Activated T-helper 1 cell treated with anti-CD3 and anti-CD28 coated beads, Interleukin-12 subunit alpha, Interleukin-12 subunit beta, Interleukin-2, Interleukin-4 antibody, amounts not matched to agents 30 ng/mL and 10 ng/mL and 1 ng/mL, durations not matched to agents 14 hours and 24 hours and 36 hours (primary cell): Measurements from ENCODE around the gene HSPD1. TPM values are rescaled to one million over a fixed set of nuclear protein-coding genes. Genes with fewer than 3 reads are reported as not detected.
A peak's percentile ranks its signal among the peaks of the same experiment; 100 is the strongest.

Source experiments
- DNase-seq: peaks from one replicate; pipeline ENCODE4 v3.0.0; 2021; ENCODE audit warnings: low spot score
- H3K27ac Mint-ChIP-seq: one replicate; pipeline ENCODE4 v1.8.0; 2021; ENCODE audit warnings: mild to moderate bottlenecking, mixed read lengths
- H3K27me3 Mint-ChIP-seq: one replicate; pipeline ENCODE4 v1.8.0; 2022; ENCODE audit warnings: mild to moderate bottlenecking, moderate library complexity, mixed read lengths; ENCODE audit not compliant: insufficient read depth
- H3K36me3 Mint-ChIP-seq: one replicate; pipeline ENCODE4 v1.8.0; 2021; ENCODE audit warnings: low read depth, mixed read lengths
- H3K4me1 Mint-ChIP-seq: one replicate; pipeline ENCODE4 v1.8.0; 2021; ENCODE audit warnings: low read depth, mixed read lengths
- H3K4me3 Mint-ChIP-seq: one replicate; pipeline ENCODE4 v1.8.0; 2021; ENCODE audit warnings: mild to moderate bottlenecking, moderate library complexity, mixed read lengths
- H3K9me3 Mint-ChIP-seq: one replicate; pipeline ENCODE4 v1.8.0; 2021; ENCODE audit warnings: mixed read lengths
- intact Hi-C: fragments of 100-400 bp; cut with micrococcal nuclease; formaldehyde crosslinking; loops from one replicate; pipeline ENCODE4 v1.15.1; 2024
- total RNA-seq: library from RNA; stranded (reverse); gene quantifications from 2 replicates; pipeline ENCODE4 v1.2.3, GENCODE V29; 2022

Gene HSPD1
- total RNA-seq = 811 and 821 TPM in 2 replicates

DNA sequence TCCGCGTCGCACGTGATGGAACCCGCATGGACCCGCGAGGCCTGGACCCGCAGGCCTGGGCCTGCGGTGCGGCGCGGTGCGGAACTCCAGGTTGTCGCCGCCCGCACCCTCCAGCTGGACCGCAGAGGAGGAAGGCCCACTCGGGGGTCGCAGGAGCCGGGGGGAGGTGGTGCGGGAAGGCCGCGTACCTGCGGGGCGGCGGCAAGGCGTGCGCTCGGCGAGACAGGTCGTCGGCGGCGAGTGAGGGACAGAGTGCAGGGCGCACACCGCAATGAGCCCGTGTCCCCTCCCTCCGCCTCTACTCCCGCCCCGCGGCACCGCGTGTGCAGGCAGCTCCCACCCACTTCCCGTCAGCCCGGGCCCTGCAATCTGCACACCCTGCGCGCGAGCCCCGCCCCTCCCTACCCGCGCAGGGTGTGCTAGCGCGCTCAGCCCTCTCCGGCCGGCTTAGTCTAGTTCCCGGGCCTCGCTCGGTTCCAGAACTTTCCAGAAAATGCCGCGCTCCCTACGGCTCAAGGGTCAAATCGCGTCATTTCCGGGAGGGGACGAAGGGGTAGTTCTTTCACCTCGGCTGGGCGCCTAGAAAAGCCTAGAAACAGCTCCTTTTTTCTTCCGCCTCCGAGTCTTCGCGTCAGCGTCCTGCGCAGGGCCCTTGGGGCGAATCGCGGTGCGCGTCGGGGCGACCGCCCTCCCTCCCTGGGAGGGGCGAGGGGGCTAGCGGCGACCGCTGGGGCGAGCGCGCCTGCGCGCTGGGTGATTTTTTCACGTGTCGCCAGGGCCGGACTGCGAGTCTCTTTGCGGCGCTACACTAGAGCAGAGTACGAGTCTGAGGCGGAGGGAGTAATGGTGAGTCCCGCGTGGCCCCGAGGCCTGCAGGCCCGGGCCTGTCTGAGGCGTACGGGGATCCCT is at the start of gene HSPD1, which contains the start of gene HSPE1:
Gene HSPD1, minus strand, starts transcription at position 247 of the 909 bp plus-strand sequence. CDS start 992 bp downstream, outside the sequence.
Gene HSPE1, plus strand, starts transcription at position 786 of the 909 bp plus-strand sequence. Its CDS starts 58 bp downstream, at position 844.
- peaks cover 50% of the 10 kb centered on the region for H3K4me1 Mint-ChIP-seq
- peak within 1 kb of the TSS; percentile 100 for H3K4me3 Mint-ChIP-seq
- H3K36me3 Mint-ChIP-seq = peaks cover 66% of the 10 kb centered on the region
- intact Hi-C loops = loop anchor here (1.0 to 5.0 kb wide), 12 partner anchors 15 to 1329 kb away; partner anchors contain the start of genes COQ10B, MARS2, SF3B1 and STK17B
- peak; percentile 98 for DNase-seq
- no peaks in the 10 kb centered on the region for H3K27me3 Mint-ChIP-seq
- H3K9me3 Mint-ChIP-seq = no peaks in the 10 kb centered on the region
- peak within 1 kb of the TSS; percentile 99 for H3K27ac Mint-ChIP-seq

DNA sequence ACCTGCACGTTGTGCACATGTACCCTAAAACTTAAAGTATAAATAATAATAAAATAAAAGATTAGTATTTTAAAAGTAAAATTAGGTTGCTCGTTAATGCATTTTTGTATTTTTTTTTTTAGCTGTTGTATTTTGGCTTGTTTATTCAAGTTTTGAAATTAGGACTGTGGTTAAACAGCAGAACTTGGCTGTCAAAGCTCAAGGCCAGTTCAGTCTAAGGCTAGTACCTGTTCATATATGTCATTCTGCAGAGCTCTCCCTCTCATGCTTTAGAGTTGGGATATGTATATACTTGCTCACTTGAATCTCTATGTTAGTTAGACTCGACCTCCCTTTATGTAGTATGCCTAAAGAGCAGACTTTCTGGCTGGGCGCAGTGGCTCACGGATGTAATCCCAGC is 48.9 kb upstream of the HSPD1 start:
- Mint-ChIP-seq H3K4me3 (no peak overlapping the region), H3K36me3 (peaks cover 9% of the 10 kb centered on the region), H3K9me3 (no peaks in the 10 kb centered on the region), H3K27me3 (no peaks in the 10 kb centered on the region), H3K27ac (no peak overlapping the region), H3K4me1 (no peaks in the 10 kb centered on the region)
- intact Hi-C loops = no loop called here
- DNase-seq = no peak

DNA sequence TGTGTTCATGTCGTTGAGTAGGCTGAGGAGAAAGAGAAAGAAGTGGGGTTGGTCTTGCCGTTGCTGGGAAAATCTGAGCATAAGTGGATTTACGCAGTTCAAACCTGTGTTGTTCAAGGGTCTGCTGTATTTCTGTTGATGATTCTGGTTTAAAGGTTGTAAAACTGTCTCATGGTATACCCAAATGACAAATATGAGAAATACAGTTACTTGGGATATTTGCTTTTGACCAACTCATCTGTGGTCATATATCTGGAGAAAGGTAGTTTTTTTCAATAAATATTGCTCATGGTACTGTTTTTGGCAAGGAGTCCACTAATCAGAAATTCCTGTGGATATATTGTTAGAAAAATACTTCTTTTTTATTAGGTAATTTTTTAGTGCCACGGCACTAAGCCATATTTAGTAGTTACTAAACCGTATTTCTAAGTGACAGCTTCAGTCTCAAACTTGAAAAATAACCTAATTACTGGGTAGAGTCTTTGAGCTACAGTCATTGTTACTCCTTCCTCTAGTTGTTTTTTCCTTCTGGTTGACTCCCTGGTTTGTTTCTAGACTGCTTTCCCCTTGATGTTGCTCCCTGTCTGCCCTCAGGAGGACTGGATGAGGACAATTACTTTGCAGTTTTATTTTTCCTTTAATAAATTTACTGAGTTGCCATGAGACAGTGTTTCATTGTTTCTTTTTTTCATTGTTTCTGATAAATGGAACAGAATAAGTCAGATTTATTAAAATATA is 47.7 kb upstream of the HSPD1 start:
- no peak for DNase-seq
- H3K36me3 Mint-ChIP-seq = peaks cover 14% of the 10 kb centered on the region
- no peak overlapping the region for H3K4me3 Mint-ChIP-seq
- no peaks in the 10 kb centered on the region for H3K9me3 Mint-ChIP-seq
- H3K4me1 Mint-ChIP-seq = no peaks in the 10 kb centered on the region
- no peaks in the 10 kb centered on the region for H3K27me3 Mint-ChIP-seq
- intact Hi-C loops = no loop called here
- no peak overlapping the region for H3K27ac Mint-ChIP-seq

DNA sequence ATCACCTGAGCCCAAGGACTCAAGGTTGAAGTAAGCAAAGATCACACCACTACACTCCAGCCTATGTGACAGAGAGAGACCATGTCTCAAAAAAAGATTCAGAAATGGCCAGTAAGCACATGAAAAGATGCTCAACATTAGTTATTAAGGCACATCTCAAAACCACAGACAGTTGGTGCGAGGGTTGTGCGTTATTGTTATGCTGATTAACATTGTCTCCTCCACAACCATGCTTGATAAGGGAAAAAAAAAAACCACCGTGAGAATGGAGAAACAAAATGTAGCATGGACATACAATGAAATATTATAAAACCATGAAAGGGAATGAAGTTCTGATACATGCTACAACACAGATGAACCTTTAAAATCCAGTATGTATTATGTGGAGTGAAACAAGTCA is 43.6 kb upstream of the HSPD1 start:
- peaks cover 27% of the 10 kb centered on the region for H3K36me3 Mint-ChIP-seq
- intact Hi-C loops = no loop called here
- no peak overlapping the region for H3K27ac Mint-ChIP-seq
- H3K9me3 Mint-ChIP-seq = no peaks in the 10 kb centered on the region
- H3K4me3 Mint-ChIP-seq = no peak overlapping the region
- no peaks in the 10 kb centered on the region for H3K27me3 Mint-ChIP-seq
- DNase-seq = no peak
- peaks cover 9% of the 10 kb centered on the region for H3K4me1 Mint-ChIP-seq

DNA sequence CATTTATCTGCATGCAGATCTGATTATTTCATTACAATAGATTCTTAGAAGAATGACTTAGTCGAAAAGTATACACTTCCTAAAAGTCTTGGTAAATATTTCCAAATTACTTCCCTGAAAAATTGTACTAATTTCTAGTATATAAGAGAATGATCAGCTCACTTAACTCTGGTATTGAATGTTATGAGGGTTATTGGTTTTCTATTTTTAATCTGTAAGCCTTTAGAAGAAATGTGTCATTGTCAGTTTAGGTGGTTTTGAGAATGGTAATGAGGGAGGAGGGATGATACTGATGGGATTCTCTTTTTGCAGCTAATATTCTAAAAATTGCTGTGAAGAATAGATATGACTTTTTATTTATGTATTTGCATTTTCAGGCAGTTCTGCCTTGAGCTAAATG is 40.1 kb upstream of the HSPD1 start:
- Mint-ChIP-seq H3K27me3 (no peaks in the 10 kb centered on the region), H3K9me3 (no peaks in the 10 kb centered on the region), H3K36me3 (peaks cover 42% of the 10 kb centered on the region), H3K4me3 (no peak overlapping the region), H3K27ac (no peak overlapping the region), H3K4me1 (peaks cover 18% of the 10 kb centered on the region)
- no peak for DNase-seq
- intact Hi-C loops = no loop called here

DNA sequence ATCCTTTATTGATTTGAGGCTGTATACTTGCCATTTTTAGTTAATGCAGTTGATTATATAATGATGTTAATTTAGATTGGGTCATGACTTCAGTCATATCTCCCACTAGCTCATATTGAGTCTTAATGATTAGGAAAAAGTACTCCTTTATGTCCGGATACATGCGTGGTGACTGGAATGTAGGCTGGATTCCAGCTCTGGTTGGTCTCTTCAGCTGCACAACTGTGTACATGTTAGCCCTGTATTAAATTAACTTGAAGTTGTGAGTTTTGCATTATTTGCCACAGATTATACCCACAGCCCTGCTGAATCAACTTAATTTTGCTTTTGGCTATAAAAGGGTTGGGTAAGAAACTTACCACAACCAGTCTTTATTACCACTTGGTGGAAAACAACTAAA is 38.8 kb upstream of the HSPD1 start:
- intact Hi-C loops = no loop called here
- DNase-seq = no peak
- Mint-ChIP-seq H3K27ac (no peak overlapping the region), H3K36me3 (peaks cover 47% of the 10 kb centered on the region), H3K9me3 (no peaks in the 10 kb centered on the region), H3K4me1 (peaks cover 28% of the 10 kb centered on the region), H3K4me3 (no peak overlapping the region), H3K27me3 (no peaks in the 10 kb centered on the region)

DNA sequence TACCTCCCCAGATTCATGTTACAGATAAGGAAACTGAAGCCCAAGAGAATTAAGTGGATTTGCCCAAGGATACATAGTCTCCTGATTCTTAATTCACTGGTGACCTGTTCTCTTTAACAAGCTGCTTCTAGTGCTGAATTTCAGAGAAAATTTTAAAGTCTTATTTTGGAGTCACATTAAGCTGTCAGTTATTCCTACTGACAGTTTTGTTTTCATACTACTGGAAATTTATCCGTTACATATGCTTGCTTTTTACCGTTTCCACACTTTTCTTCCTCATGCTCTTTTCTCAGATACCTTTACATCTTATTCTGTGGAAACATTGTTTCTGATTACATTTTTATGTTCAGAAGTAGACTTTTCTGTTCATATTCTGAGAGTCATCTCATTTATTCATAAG is 17.5 kb upstream of the HSPD1 start:
- peaks cover 35% of the 10 kb centered on the region for H3K4me1 Mint-ChIP-seq
- no peak overlapping the region for H3K27ac Mint-ChIP-seq
- peak overlapping the region; percentile 98 for H3K4me3 Mint-ChIP-seq
- H3K27me3 Mint-ChIP-seq = no peaks in the 10 kb centered on the region
- peaks cover 5% of the 10 kb centered on the region for H3K9me3 Mint-ChIP-seq
- DNase-seq = no peak
- peaks cover 20% of the 10 kb centered on the region for H3K36me3 Mint-ChIP-seq
- intact Hi-C loops = loop anchor here (2.0 to 5.0 kb wide), 3 partner anchors 18 to 880 kb away; partner anchors contain the start of gene CCDC150

DNA sequence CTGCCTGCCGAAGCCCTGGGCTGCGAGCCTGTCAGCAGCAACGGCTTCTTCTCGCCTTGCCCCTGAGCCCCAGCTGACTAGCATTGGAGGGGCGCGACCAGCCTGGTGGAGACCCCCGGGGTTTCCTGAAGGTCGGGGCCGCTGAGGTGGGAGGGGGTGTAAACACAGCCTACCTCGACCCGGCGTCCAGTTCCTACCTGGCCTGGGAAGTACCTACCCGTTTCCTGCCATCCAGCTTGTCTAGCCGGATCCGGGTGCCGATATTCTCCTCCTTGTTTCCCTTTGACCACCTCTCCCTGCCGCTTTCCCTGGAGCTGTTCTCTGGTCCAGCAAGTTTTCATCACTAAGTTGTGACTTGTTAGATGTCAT is 16.7 kb upstream of the HSPD1 start:
- Mint-ChIP-seq H3K27me3 (no peaks in the 10 kb centered on the region), H3K4me3 (peak overlapping the region; percentile 98), H3K4me1 (peaks cover 35% of the 10 kb centered on the region), H3K9me3 (peaks cover 5% of the 10 kb centered on the region), H3K27ac (peak overlapping the region; percentile 90), H3K36me3 (peaks cover 17% of the 10 kb centered on the region)
- DNase-seq = peak; percentile 16
- intact Hi-C loops = loop anchor here (1.0 to 5.0 kb wide), 6 partner anchors 18 to 879 kb away; partner anchors contain the start of genes CCDC150, COQ10B, MARS2 and SF3B1

DNA sequence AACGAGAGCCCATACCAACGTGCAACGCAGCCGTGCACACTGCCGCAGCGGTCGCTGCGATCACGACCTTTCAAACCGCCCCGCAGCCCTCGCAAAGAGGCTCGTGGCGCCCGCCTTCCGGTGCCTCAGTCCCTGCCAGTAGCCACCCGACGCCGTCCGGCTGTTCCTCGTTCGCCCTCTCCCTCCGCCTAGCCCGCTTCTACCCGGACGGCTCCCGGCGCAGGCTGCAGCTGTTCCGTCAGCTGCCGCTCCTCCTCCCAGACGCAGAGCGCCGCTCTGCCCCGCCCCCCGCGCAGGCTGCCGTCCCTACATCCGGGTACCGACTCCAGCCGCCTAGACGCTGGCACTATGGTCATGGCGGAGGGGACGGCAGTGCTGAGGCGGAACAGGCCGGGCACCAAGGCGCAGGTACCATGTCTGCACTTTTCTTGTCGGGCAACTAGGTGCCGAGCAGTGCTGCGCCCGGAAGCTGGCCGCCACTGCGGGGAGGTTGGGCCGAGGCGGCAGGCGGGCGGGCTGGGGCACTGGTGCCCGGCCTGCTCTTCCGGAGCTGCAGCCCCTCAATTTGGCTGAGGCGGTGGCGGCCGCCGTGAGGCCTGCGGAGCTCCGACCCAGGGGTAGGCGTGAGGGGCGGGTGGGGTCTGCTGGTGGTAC is 16.2 kb upstream of the HSPD1 start, which contains the start of gene MOB4:
Gene MOB4, plus strand, starts transcription at position 328 of the 654 bp plus-strand sequence. Its CDS starts 21 bp downstream, at position 349.
- H3K27ac Mint-ChIP-seq = peak within 1 kb of the TSS; percentile 90
- peaks cover 1% of the 10 kb centered on the region for H3K9me3 Mint-ChIP-seq
- DNase-seq = peak; percentile 95
- intact Hi-C loops = loop anchor here (1.0 to 5.0 kb wide), 7 partner anchors 16 to 879 kb away; partner anchors contain the start of genes CCDC150, COQ10B, HSPE1 and MARS2
- peak within 1 kb of the TSS; percentile 98 for H3K4me3 Mint-ChIP-seq
- peaks cover 13% of the 10 kb centered on the region for H3K36me3 Mint-ChIP-seq
- H3K4me1 Mint-ChIP-seq = peaks cover 32% of the 10 kb centered on the region
- H3K27me3 Mint-ChIP-seq = no peaks in the 10 kb centered on the region

DNA sequence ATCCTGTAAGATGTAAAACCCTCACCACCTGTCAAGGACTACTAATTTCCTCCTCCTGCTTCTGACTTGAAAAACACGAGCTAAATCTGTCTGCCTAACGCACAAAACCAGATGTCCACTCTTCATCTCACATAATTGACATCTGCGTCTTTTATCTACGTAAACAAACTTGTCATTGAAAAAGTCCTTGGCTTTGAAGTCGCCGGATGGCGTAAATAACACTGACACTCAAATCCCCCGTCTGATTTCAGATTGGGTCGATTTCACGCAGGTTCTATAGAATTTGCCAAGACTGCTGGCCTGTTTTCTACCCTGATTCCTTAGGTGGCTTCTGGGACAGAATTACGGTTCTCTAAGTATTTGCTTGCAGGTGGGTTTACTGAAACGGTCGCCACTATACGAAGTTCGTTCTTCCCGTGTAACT is 15.7 kb upstream of the HSPD1 start:
- no peaks in the 10 kb centered on the region for H3K27me3 Mint-ChIP-seq
- intact Hi-C loops = loop anchor here (1.0 to 5.0 kb wide), 3 partner anchors 15 to 878 kb away; partner anchors contain the start of genes CCDC150 and HSPE1
- H3K4me3 Mint-ChIP-seq = peak overlapping the region; percentile 98
- peaks cover 12% of the 10 kb centered on the region for H3K36me3 Mint-ChIP-seq
- peaks cover 31% of the 10 kb centered on the region for H3K4me1 Mint-ChIP-seq
- peak overlapping the region; percentile 83 for H3K27ac Mint-ChIP-seq
- no peaks in the 10 kb centered on the region for H3K9me3 Mint-ChIP-seq
- DNase-seq = no peak

DNA sequence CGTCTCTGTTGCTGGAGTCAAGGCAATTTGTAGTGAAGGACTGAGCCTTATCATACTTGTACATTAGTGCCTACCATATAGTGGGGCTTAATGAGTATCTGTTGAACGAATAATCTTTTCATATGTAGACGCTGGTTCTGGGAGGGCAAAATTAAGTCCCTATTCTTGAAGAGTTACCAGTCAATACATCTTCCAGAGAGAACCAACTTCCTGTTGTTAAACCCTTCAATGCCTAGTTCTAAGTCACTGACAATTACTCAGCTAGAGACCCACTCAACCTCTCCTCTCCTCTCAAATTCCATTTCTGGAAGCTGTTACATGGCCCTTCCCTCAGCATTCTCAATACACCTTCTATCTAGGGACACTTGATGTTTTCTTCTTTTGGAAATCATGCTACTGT is 15.1 kb upstream of the HSPD1 start:
- peaks cover 30% of the 10 kb centered on the region for H3K4me1 Mint-ChIP-seq
- intact Hi-C loops = loop anchor here (1.0 to 5.0 kb wide), 3 partner anchors 14 to 877 kb away; partner anchors contain the start of genes CCDC150 and HSPE1
- no peak for DNase-seq
- peak overlapping the region; percentile 98 for H3K4me3 Mint-ChIP-seq
- H3K27me3 Mint-ChIP-seq = no peaks in the 10 kb centered on the region
- no peaks in the 10 kb centered on the region for H3K9me3 Mint-ChIP-seq
- H3K27ac Mint-ChIP-seq = peak overlapping the region; percentile 83
- peaks cover 8% of the 10 kb centered on the region for H3K36me3 Mint-ChIP-seq

DNA sequence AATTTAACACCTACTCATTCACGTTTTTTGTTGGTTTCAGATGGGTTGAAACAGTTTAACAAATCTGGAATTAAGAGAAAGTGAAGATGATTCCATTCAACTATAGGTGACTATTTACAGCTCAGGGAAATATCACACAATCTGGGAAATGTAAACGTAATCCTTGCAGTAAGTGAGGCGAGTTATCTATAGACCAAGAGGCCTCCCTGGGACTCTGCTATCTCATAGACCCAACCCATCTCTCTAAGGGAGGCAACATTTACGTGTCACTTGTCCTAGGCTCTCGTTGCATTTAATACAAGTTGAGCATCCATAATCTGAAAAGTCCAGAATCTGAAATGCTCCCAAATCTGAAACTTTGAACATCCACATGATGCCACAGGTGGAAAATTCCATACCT is 14.3 kb upstream of the HSPD1 start:
- intact Hi-C loops = no loop called here

More for the DNA sequence above, 14.3 kb upstream of the HSPD1 start:
- no peaks in the 10 kb centered on the region for H3K27me3 Mint-ChIP-seq
- H3K4me1 Mint-ChIP-seq = peaks cover 25% of the 10 kb centered on the region
- no peak overlapping the region for H3K27ac Mint-ChIP-seq
- H3K4me3 Mint-ChIP-seq = no peak overlapping the region
- DNase-seq = no peak
- H3K9me3 Mint-ChIP-seq = no peaks in the 10 kb centered on the region
- H3K36me3 Mint-ChIP-seq = peaks cover 5% of the 10 kb centered on the region
